A549 (cell line): Measurements from ENCODE around the gene UPK1A. TPM values are rescaled to one million over a fixed set of nuclear protein-coding genes. Genes with fewer than 3 reads are reported as not detected.

Source experiments
- ATOH8 ChIP-seq: fragments of 250-450 bp; sonication (Bioruptor Pico); IDR thresholded peaks from 2 replicates; pipeline ENCODE4 v1.5.0; 2020; ENCODE audit warnings: low read depth, mild to moderate bottlenecking, moderate library complexity
- BCL3 ChIP-seq: fragments of >200 bp; sonication (Bioruptor Twin); formaldehyde crosslinking; IDR thresholded peaks from 3 replicates; pipeline ENCODE4 v1.6.1; 2016
- BHLHE40 ChIP-seq: IDR thresholded peaks from 2 replicates; pipeline ENCODE4 v1.6.1; 2012; ENCODE audit warnings: low read depth, low read length, inconsistent platforms
- CBX2 ChIP-seq: fragments of 200-600 bp; sonication (generic); IDR thresholded peaks from 2 replicates; pipeline ENCODE4 v1.6.1; 2016; ENCODE audit warnings: low read depth, mild to moderate bottlenecking, borderline replicate concordance
- CHD4 ChIP-seq: fragments of 200-600 bp; sonication (generic); IDR thresholded peaks from 2 replicates; pipeline ENCODE4 v1.6.1; 2016; ENCODE audit warnings: antibody characterized with exemption, mild to moderate bottlenecking, borderline replicate concordance
- EHMT2 ChIP-seq: fragments of 200-600 bp; sonication (generic); IDR thresholded peaks from 2 replicates; pipeline ENCODE4 v1.6.1; 2016; ENCODE audit warnings: antibody characterized with exemption, low read depth, mild to moderate bottlenecking, moderate library complexity
- FOSL2 ChIP-seq, 2 experiments: fragments of 450-650 bp in 1 of 2; fragments of >200 bp in 1 of 2; sonication (Bioruptor Twin) in 1 of 2; formaldehyde crosslinking; IDR thresholded peaks; 2 replicates each; pipeline versions ENCODE4 v1.5.0 to v1.6.1; 2016 to 2020; ENCODE audit warnings: mild to moderate bottlenecking in 1 of 2, moderate library complexity in 1 of 2
- HDAC2 ChIP-seq: fragments of 200-600 bp; sonication (generic); IDR thresholded peaks from 2 replicates; pipeline ENCODE4 v1.6.1; 2016
- HEYL ChIP-seq: fragments of 250-450 bp; sonication (Bioruptor Pico); IDR thresholded peaks from 2 replicates; pipeline ENCODE4 v1.8.0; 2021; ENCODE audit warnings: mild to moderate bottlenecking, moderate library complexity
- HOXB5 ChIP-seq: fragments of 250-450 bp; sonication (Bioruptor Pico); IDR thresholded peaks from 2 replicates; pipeline ENCODE4 v1.5.0; 2020; ENCODE audit warnings: mild to moderate bottlenecking, moderate library complexity
- MAFK ChIP-seq: fragments of 450-650 bp; IDR thresholded peaks from 2 replicates; pipeline ENCODE4 v1.6.1; 2014; ENCODE audit not compliant: partially characterized antibody
- MAZ ChIP-seq: fragments of 150-350 bp; IDR thresholded peaks from 2 replicates; pipeline ENCODE4 v1.6.1; 2014; ENCODE audit warnings: antibody characterized with exemption, low read depth, low read length, borderline replicate concordance
- PBX3 ChIP-seq: IDR thresholded peaks from 2 replicates; pipeline ENCODE4 v1.6.1; 2012
- POLR2A ChIP-seq: IDR thresholded peaks from 2 replicates; pipeline ENCODE4 v1.6.1; 2012; ENCODE audit warnings: mild to moderate bottlenecking, low read length
- RFX5 ChIP-seq: fragments of 450-650 bp; IDR thresholded peaks from 2 replicates; pipeline ENCODE4 v1.7.1; 2014; ENCODE audit warnings: antibody characterized with exemption, mild to moderate bottlenecking, moderate library complexity
- SMC3 ChIP-seq: fragments of >200 bp; sonication (Bioruptor Twin); formaldehyde crosslinking; IDR thresholded peaks from 3 replicates; pipeline ENCODE4 v1.6.1; 2018; ENCODE audit warnings: inconsistent platforms
- SREBF2 ChIP-seq: fragments of 450-650 bp; IDR thresholded peaks from 2 replicates; pipeline ENCODE4 v1.6.1; 2014; ENCODE audit warnings: mild to moderate bottlenecking, moderate library complexity
- TP53 ChIP-seq: fragments of 250-450 bp; sonication (Bioruptor Pico); IDR thresholded peaks from 2 replicates; pipeline ENCODE4 v1.5.0; 2021; ENCODE audit warnings: mild to moderate bottlenecking, moderate library complexity
- ZSCAN20 ChIP-seq: fragments of 250-450 bp; sonication (Bioruptor Pico); IDR thresholded peaks from 2 replicates; pipeline ENCODE4 v1.8.0; 2022; ENCODE audit warnings: mild to moderate bottlenecking, moderate library complexity
- polyA plus RNA-seq, 4 experiments: library from polyadenylated mRNA; depleted of rRNA in 3 of 4; stranded (reverse); fragments of >200 nt; fragmentation: RNase III in 1 of 4; extraction: RNeasy Plus Mini Kit Qiagen cat#74134 plus additional on column Dnase treatment in 1 of 4; gene quantifications; 2 replicates in 3 of 4; 3 replicates in 1 of 4; pipeline ENCODE4 v1.2.3, GENCODE V29; 2011 to 2017
- TF ChIP-seq, protein P1 (sequence below): IDR thresholded peaks from 2 replicates; pipeline ENCODE4 v1.6.1; 2012
- TF ChIP-seq, protein P2 (sequence below): fragments of >200 bp; sonication (Bioruptor Twin); formaldehyde crosslinking; IDR thresholded peaks from 3 replicates; pipeline ENCODE4 v1.5.1; 2016
- TF ChIP-seq, protein P3 (sequence below): IDR thresholded peaks from 2 replicates; pipeline ENCODE4 v1.6.1; 2012; ENCODE audit warnings: low read depth, borderline replicate concordance
- TF ChIP-seq, protein P4 (sequence below): fragments of >200 bp; sonication (Bioruptor Twin); formaldehyde crosslinking; IDR thresholded peaks from 2 replicates; pipeline ENCODE4 v1.6.1; 2016

The UPK1A gene
- polyA plus RNA-seq, 2 of the 4 experiments (the other 2 are of a cell fraction): 0.44 to 0.78 TPM

- TF ChIP-seq CBX2 (no peak), BCL3 (peak; percentile 87; the same call in 2 of the 3 replicates), HEYL (CRISPR knock-in tag) (no peak), TP53 (peak; percentile 75; the same call in 1 of the 2 replicates), EHMT2 (no peak), ATOH8 (CRISPR knock-in tag) (no peak), CHD4 (no peak), PBX3 (no peak; the same call in none of the 2 replicates), RFX5 (0 out of 2 replicates have a peak, but pooled peaks have one; percentile 37), POLR2A (peak; percentile 95), HDAC2 (no peak), ZSCAN20 (no peak), MAZ (peak; percentile 25; the same call in 1 of the 2 replicates), SMC3 (no peak), SREBF2 (no peak), HOXB5 (CRISPR knock-in tag) (peak; percentile 62; the same call in 1 of the 2 replicates), FOSL2 (IDR thresholded peaks at IDR 0.05) (no peak), FOSL2 (CRISPR knock-in tag; IDR thresholded peaks at IDR 0.05) (no peak; the same call in 1 of the 2 replicates), MAFK (no peak), BHLHE40 (peak; percentile 93)
- TF ChIP-seq, protein P1, sequence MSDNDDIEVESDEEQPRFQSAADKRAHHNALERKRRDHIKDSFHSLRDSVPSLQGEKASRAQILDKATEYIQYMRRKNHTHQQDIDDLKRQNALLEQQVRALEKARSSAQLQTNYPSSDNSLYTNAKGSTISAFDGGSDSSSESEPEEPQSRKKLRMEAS: peak; percentile 96
- TF ChIP-seq, protein P2, sequence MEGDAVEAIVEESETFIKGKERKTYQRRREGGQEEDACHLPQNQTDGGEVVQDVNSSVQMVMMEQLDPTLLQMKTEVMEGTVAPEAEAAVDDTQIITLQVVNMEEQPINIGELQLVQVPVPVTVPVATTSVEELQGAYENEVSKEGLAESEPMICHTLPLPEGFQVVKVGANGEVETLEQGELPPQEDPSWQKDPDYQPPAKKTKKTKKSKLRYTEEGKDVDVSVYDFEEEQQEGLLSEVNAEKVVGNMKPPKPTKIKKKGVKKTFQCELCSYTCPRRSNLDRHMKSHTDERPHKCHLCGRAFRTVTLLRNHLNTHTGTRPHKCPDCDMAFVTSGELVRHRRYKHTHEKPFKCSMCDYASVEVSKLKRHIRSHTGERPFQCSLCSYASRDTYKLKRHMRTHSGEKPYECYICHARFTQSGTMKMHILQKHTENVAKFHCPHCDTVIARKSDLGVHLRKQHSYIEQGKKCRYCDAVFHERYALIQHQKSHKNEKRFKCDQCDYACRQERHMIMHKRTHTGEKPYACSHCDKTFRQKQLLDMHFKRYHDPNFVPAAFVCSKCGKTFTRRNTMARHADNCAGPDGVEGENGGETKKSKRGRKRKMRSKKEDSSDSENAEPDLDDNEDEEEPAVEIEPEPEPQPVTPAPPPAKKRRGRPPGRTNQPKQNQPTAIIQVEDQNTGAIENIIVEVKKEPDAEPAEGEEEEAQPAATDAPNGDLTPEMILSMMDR: no peak
- TF ChIP-seq, protein P3, sequence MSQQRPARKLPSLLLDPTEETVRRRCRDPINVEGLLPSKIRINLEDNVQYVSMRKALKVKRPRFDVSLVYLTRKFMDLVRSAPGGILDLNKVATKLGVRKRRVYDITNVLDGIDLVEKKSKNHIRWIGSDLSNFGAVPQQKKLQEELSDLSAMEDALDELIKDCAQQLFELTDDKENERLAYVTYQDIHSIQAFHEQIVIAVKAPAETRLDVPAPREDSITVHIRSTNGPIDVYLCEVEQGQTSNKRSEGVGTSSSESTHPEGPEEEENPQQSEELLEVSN: peak; percentile 94
- TF ChIP-seq, protein P4, sequence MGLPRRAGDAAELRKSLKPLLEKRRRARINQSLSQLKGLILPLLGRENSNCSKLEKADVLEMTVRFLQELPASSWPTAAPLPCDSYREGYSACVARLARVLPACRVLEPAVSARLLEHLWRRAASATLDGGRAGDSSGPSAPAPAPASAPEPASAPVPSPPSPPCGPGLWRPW: no peak
- TF ChIP-seq, all 56 proteins: peak for 16
These were observed 22.8 kb upstream of the UPK1A start (continued) for GRCh38 chr19:35643255-35644205.
